Upper lobe of left lung (tissue), 6 donors: ENCODE results near the gene DKK2. TPM values are rescaled to one million over a fixed set of nuclear protein-coding genes. Genes with fewer than 3 reads are reported as not detected.

ENCODE experiments used
- ATAC-seq, 2 donors: fragments of 200-7000 bp; cut with Tn5 transposase; one replicate each; pipeline ENCODE4 v1.9.1; 2022; ENCODE audit warnings: mild to moderate bottlenecking in 2 of 2, moderate library complexity in 2 of 2; ENCODE audit not compliant: low FRiP score in 2 of 2
- DNase-seq, 2 donors: peaks; one replicate each; pipeline ENCODE4 v3.0.0-alpha.2; 2019 to 2020
- H3K27ac ChIP-seq, 4 donors: fragments of 200-600 bp; sonication (generic); one replicate each; pipeline ENCODE4 v1.5.1; 2016 to 2019
- H3K27me3 ChIP-seq, 4 donors: fragments of 200-600 bp; sonication (generic); one replicate each; pipeline ENCODE4 v1.5.1; 2017 to 2019
- H3K36me3 ChIP-seq, 4 donors: fragments of 200-600 bp; sonication (generic); one replicate each; pipeline ENCODE4 v1.5.1; 2016 to 2019
- H3K4me1 ChIP-seq, 4 donors: fragments of 200-600 bp; sonication (generic); one replicate each; pipeline ENCODE4 v1.5.1; 2018 to 2019
- H3K4me3 ChIP-seq, 4 donors: fragments of 200-600 bp; sonication (generic); one replicate each; pipeline ENCODE4 v1.5.1; 2017 to 2019; ENCODE audit warnings: mild to moderate bottlenecking in 2 of 4, moderate library complexity in 1 of 4
- H3K9me3 ChIP-seq, 4 donors: fragments of 200-600 bp; sonication (generic); one replicate each; pipeline ENCODE4 v1.5.1; 2018 to 2019
- EP300 ChIP-seq, 4 donors: sonication (generic); formaldehyde crosslinking; IDR thresholded peaks; one replicate each; pipeline ENCODE4 v1.5.1; 2017; ENCODE audit warnings: antibody characterized with exemption in 4 of 4, control low read depth in 2 of 4
- POLR2A ChIP-seq, 4 donors: fragments of 450-650 bp; IDR thresholded peaks; one replicate each; pipeline ENCODE4 v1.5.1; 2016 to 2017; ENCODE audit warnings: antibody characterized with exemption in 4 of 4, mild to moderate bottlenecking in 2 of 4
- POLR2AphosphoS5 ChIP-seq, 2 donors: sonication (generic); formaldehyde crosslinking; IDR thresholded peaks; one replicate each; pipeline ENCODE4 v1.5.1; 2017; ENCODE audit warnings: antibody characterized with exemption in 2 of 2
- WGBS, 2 donors: methylation state at CpG; one replicate each; pipeline ENCODE4 v1.1.5; 2017 to 2018; 5-methylcytosine and 5-hydroxymethylcytosine counted together
- total RNA-seq, 6 donors: library from RNA; depleted of rRNA in 4 of 6; stranded (reverse); fragments of >200 nt in 4 of 6; gene quantifications; one replicate each; pipeline versions ENCODE4 v1.1.0 to v1.2.1, GENCODE V29; 2016 to 2021
- TF ChIP-seq, protein P1 (sequence below), 6 experiments: fragments of 450-650 bp in 4 of 6; fragments of 200-600 bp in 2 of 6; sonication (generic) in 2 of 6; IDR thresholded peaks; one replicate each; pipeline ENCODE4 v1.5.1; 2016 to 2019; ENCODE audit warnings: antibody characterized with exemption in 6 of 6
- donor health status: DM: no; HTN: no; CAD: no; lungs with moderate emphysema.
- donor health status: DM: no; HTN: yes; CAD: no; lungs with severe emphysema.

DKK2 gene
- total RNA-seq, 6 donors from 2014 or later, result 1.8 to 22.1 (median 6.0) TPM; not detected in 1

GRCh38 chr4:107058828-107059227, 22.7 kb upstream of the DKK2 start:
- TF ChIP-seq POLR2AphosphoS5 (IDR thresholded peaks at IDR 0.05), result no peak
- TF ChIP-seq EP300 (IDR thresholded peaks at IDR 0.05), result no peak
- TF ChIP-seq, protein P1, sequence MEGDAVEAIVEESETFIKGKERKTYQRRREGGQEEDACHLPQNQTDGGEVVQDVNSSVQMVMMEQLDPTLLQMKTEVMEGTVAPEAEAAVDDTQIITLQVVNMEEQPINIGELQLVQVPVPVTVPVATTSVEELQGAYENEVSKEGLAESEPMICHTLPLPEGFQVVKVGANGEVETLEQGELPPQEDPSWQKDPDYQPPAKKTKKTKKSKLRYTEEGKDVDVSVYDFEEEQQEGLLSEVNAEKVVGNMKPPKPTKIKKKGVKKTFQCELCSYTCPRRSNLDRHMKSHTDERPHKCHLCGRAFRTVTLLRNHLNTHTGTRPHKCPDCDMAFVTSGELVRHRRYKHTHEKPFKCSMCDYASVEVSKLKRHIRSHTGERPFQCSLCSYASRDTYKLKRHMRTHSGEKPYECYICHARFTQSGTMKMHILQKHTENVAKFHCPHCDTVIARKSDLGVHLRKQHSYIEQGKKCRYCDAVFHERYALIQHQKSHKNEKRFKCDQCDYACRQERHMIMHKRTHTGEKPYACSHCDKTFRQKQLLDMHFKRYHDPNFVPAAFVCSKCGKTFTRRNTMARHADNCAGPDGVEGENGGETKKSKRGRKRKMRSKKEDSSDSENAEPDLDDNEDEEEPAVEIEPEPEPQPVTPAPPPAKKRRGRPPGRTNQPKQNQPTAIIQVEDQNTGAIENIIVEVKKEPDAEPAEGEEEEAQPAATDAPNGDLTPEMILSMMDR (IDR thresholded peaks at IDR 0.05), result no peak
- no peak for TF ChIP-seq POLR2A (IDR thresholded peaks at IDR 0.05)
- WGBS, 2 donors, result 72 to 75% methylated on average over 1 of the region's 1 CpG
- Histone ChIP-seq H3K36me3 (no peaks in the 10 kb centered on the region), H3K27me3 (no peaks in the 10 kb centered on the region), H3K4me1 (no peaks in the 10 kb centered on the region), H3K4me3 (no peak overlapping the region), H3K27ac (no peak overlapping the region), H3K9me3 (no peaks in the 10 kb centered on the region)
- ATAC-seq, result no peak
- DNase-seq, result no peak

- Histone ChIP-seq H3K4me1 (no peaks in the 10 kb centered on the region), H3K27me3 (no peaks in the 10 kb centered on the region), H3K9me3 (peaks cover 0 to 8% (median 3%) of the 10 kb centered on the region in 4 donors), H3K27ac (no peak overlapping the region), H3K36me3 (no peaks in the 10 kb centered on the region), H3K4me3 (no peak overlapping the region)
- no peak for DNase-seq
- TF ChIP-seq, protein P1 (IDR thresholded peaks at IDR 0.05), result peak in 3 of 6 experiments; percentile 13 to 40 (median 23)
- TF ChIP-seq POLR2A (IDR thresholded peaks at IDR 0.05), result no peak
- 56 to 60% methylated on average over 3 of the region's 3 CpGs for WGBS, 2 donors
- ATAC-seq, result no peak
Measured at GRCh38 chr4:107050525-107051135, 14.5 kb upstream of the DKK2 start.

DNA sequence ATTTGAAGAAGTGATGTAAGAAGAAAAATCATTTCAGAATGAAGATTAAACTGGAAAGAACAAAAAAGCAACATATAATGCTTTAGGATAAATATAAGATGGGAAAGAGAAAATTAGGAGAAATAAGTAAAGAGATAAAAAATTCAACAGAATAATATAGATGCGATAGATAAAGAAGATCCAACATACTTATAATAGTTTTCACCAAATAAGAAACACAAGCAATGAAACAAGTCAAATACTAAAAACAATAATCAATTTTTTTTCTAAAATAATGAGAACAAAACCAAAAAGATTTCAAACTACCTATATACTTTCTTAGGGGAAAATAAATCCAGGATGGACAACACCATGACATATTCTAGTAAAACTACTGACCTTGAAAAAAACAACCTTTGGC, 10.1 kb upstream of the DKK2 start:
- Histone ChIP-seq H3K4me1 (no peaks in the 10 kb centered on the region), H3K4me3 (no peak overlapping the region), H3K36me3 (no peaks in the 10 kb centered on the region), H3K27ac (no peak overlapping the region), H3K27me3 (no peaks in the 10 kb centered on the region), H3K9me3 (peaks cover 0 to 12% (median 4%) of the 10 kb centered on the region in 4 donors)
- WGBS, 2 donors, result 96 to 100% methylated on average over 1 of the region's 1 CpG
- TF ChIP-seq, protein P1 (IDR thresholded peaks at IDR 0.05), result no peak
- TF ChIP-seq POLR2A (IDR thresholded peaks at IDR 0.05) (no peak), POLR2AphosphoS5 (IDR thresholded peaks at IDR 0.05) (no peak), EP300 (IDR thresholded peaks at IDR 0.05) (no peak)
- ATAC-seq, result no peak
- DNase-seq, result no peak

- TF ChIP-seq POLR2A (IDR thresholded peaks at IDR 0.05) (no peak), EP300 (IDR thresholded peaks at IDR 0.05) (no peak)
- Histone ChIP-seq H3K36me3 (no peaks in the 10 kb centered on the region), H3K9me3 (peaks cover 0 to 12% (median 4%) of the 10 kb centered on the region in 4 donors), H3K4me1 (no peaks in the 10 kb centered on the region), H3K4me3 (no peak overlapping the region), H3K27me3 (no peaks in the 10 kb centered on the region), H3K27ac (no peak overlapping the region)
- ATAC-seq, result no peak
- DNase-seq, result no peak
- 60 to 66% methylated on average over 1 of the region's 1 CpG for WGBS, 2 donors
Measured at GRCh38 chr4:107044170-107044569, 8.1 kb upstream of the DKK2 start.

- Histone ChIP-seq H3K9me3 (no peaks in the 10 kb centered on the region), H3K27me3 (peaks cover 0 to 11% (median 6%) of the 10 kb centered on the region in 4 donors), H3K27ac (no peak overlapping the region), H3K36me3 (no peaks in the 10 kb centered on the region), H3K4me3 (peak overlapping the region in 1 of 4 donors; percentile 46), H3K4me1 (peaks cover 19 to 39% (median 21%) of the 10 kb centered on the region in 4 donors)
- TF ChIP-seq, protein P1 (IDR thresholded peaks at IDR 0.05), result peak in 2 of 6 experiments; percentile 10 to 23
- no peak for TF ChIP-seq POLR2AphosphoS5 (IDR thresholded peaks at IDR 0.05)
- WGBS, 2 donors, result 10% methylated on average over 2 to 19 of the region's 19 CpGs
- ATAC-seq (peak in 1 of 2 donors; percentile 60), DNase-seq (peak; percentile 28 to 87)
Measured at GRCh38 chr4:107037199-107037584, 1.1 kb upstream of the DKK2 start.
